ENCODE results near the gene SPRR1B. TPM values are rescaled to one million over a fixed set of nuclear protein-coding genes. Genes with fewer than 3 reads are reported as not detected.

Gene SPRR1B, protein sequence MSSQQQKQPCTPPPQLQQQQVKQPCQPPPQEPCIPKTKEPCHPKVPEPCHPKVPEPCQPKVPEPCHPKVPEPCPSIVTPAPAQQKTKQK
- total RNA-seq (2011; cell fraction: chromatin; rRNA removed; ENCODE audit: low replicate concordance), result not detected in 2 replicates
- total RNA-seq (2011; cell fraction: nucleolus; rRNA removed), result not detected in 2 replicates
- total RNA-seq (2011; cell fraction: nucleoplasm; rRNA removed), result not detected in 2 replicates
- total RNA-seq (2014; rRNA removed), result not detected in 2 replicates
- not detected in 2 replicates for total RNA-seq (2014; rRNA removed; fragmentation: Illumina TruSeq; extraction: Trizol)
- total RNA-seq (2015; rRNA removed; fragmentation: Illumina TruSeq; extraction: Trizol), result not detected in 2 replicates
- not detected in 2 replicates for total RNA-seq (2021)
- not detected in 2 replicates for polyA plus RNA-seq (2011; rRNA removed)
- not detected in 2 replicates for polyA plus RNA-seq (2011; cell fraction: cytosol; rRNA removed)
- not detected in 2 replicates for polyA plus RNA-seq (2011; cell fraction: nucleus; rRNA removed)
- polyA plus RNA-seq (2012), result not detected in 2 replicates
- not detected in 2 replicates for polyA plus RNA-seq (2014; fragmentation: Illumina TruSeq; extraction: Trizol)
- not detected for polyA plus RNA-seq (2014; fragmentation: Nextera tagmentation; extraction: Ambion mirVana)
- not detected in 2 replicates for polyA plus RNA-seq (2014; rRNA removed)
- polyA minus RNA-seq (2011; rRNA and poly(A)+ RNA removed), result not detected in 2 replicates
- not detected in 2 replicates for polyA minus RNA-seq (2011; cell fraction: cytosol; rRNA and poly(A)+ RNA removed)
- polyA minus RNA-seq (2011; cell fraction: nucleus; rRNA and poly(A)+ RNA removed), result not detected in 2 replicates
- not detected for Bru-seq, nascent RNA
- BruChase-seq, experiment 1, labeled RNA remaining after a 2-hour chase, result not detected
- BruChase-seq, experiment 2, labeled RNA remaining after a 6-hour chase, result not detected
- long read RNA-seq, experiment 1, result 0 reads
- long read RNA-seq, experiment 2, result 0 reads
- long read RNA-seq, experiment 3, result 0 reads

DNA sequence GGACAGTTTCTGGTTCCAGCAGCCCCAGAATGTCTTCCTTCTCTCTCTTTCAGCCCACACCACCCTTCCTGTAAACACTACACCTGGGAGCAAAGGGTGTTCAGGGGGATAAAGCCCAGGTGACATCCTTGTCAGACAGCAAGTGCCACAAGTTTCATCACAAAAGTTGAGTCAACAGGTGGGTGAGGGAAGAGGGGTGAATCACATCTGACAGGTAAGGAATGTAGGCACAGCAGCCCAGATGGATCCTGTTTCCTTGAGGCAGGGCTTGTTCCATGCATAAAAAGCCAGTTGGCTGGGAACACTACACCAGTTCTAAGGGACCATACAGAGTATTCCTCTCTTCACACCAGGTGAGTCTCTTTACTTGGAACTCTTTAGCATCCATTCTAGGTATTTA is at the start of gene SPRR1B:
SPRR1B (plus strand) TSS at position 309 of the 400 bp plus-strand sequence. CDS start 1,143 bp downstream, outside the sequence.
- H3K27me3 ChIP-seq (ENCODE audit: control insufficient read depth in 2 of 2, insufficient read depth in 2 of 2, low read length in 2 of 2), result no peaks in the 10 kb centered on the region
- ChIA-PET POLR2A (no interaction called here), CTCF (ENCODE audit: low intra/inter-chr PET ratio) (no interaction called here)
- TF ChIP-seq HMGXB4 (CRISPR knock-in tag; IDR thresholded peaks at IDR 0.05), result no peak
- TF ChIP-seq HNRNPUL1 (IDR thresholded peaks at IDR 0.05; ENCODE audit: low read length), result no peak
- TF ChIP-seq ZBED1 (IDR thresholded peaks at IDR 0.05), result no peak
- TF ChIP-seq ZNF830 (CRISPR knock-in tag; IDR thresholded peaks at IDR 0.05), result no peak
- no peak for TF ChIP-seq YBX1 (IDR thresholded peaks at IDR 0.05)
- no peak for TF ChIP-seq HDGF (IDR thresholded peaks at IDR 0.05)
- TF ChIP-seq, protein P1, sequence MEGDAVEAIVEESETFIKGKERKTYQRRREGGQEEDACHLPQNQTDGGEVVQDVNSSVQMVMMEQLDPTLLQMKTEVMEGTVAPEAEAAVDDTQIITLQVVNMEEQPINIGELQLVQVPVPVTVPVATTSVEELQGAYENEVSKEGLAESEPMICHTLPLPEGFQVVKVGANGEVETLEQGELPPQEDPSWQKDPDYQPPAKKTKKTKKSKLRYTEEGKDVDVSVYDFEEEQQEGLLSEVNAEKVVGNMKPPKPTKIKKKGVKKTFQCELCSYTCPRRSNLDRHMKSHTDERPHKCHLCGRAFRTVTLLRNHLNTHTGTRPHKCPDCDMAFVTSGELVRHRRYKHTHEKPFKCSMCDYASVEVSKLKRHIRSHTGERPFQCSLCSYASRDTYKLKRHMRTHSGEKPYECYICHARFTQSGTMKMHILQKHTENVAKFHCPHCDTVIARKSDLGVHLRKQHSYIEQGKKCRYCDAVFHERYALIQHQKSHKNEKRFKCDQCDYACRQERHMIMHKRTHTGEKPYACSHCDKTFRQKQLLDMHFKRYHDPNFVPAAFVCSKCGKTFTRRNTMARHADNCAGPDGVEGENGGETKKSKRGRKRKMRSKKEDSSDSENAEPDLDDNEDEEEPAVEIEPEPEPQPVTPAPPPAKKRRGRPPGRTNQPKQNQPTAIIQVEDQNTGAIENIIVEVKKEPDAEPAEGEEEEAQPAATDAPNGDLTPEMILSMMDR (IDR thresholded peaks at IDR 0.05 in 2 of 3, conservative IDR thresholded peaks at IDR 0.05 in 1 of 3; ENCODE audit: insufficient read depth in 2 of 3, low read depth in 1 of 3, low read length in 3 of 3), result no peak
- no peak for TF ChIP-seq DDX20 (tag; IDR thresholded peaks at IDR 0.05; ENCODE audit: low read depth)
- no peak within 1 kb of the TSS for H3K4me3 ChIP-seq
- no peaks in the 10 kb centered on the region for H3K4me1 ChIP-seq (replicated peaks in 1 of 2; ENCODE audit: control insufficient read depth in 2 of 2, insufficient read depth in 2 of 2, low read length in 2 of 2)
- H2AFZ ChIP-seq (ENCODE audit: low read depth, low read length), result no peak within 1 kb of the TSS
- DNase-seq (ENCODE audit: extremely low read depth in 1 of 4, low spot score in 3 of 4), result no peak
- H3K4me2 ChIP-seq (ENCODE audit: insufficient read depth, low read length), result no peak within 1 kb of the TSS
- no peaks in the 10 kb centered on the region for H4K20me1 ChIP-seq (replicated peaks; ENCODE audit: control insufficient read depth, insufficient read depth, low read length)
- FAIRE-seq, result no peak
- H3K27ac ChIP-seq (ENCODE audit: extremely low read depth, low read depth, low read length), result no peak within 1 kb of the TSS
- BruUV-seq (replicated peaks), result no TSS peak
- intact Hi-C loops (cut with micrococcal nuclease) (no loop called here), in situ Hi-C loops (cut with MboI) (no loop called here)
- no peak within 1 kb of the TSS for H3K9ac ChIP-seq (ENCODE audit: insufficient read depth in 1 of 2, low read depth in 2 of 2, low read length in 2 of 2)
- H3K9me3 ChIP-seq (replicated peaks; ENCODE audit: control insufficient read depth, insufficient read depth, low read depth, low read length), result no peaks in the 10 kb centered on the region
- no peaks in the 10 kb centered on the region for H3K79me2 ChIP-seq (ENCODE audit: control insufficient read depth, insufficient read depth, low read length)
- H3K36me3 ChIP-seq (ENCODE audit: control insufficient read depth, insufficient read depth, low read length), result no peaks in the 10 kb centered on the region
- H3K9me1 ChIP-seq (ENCODE audit: control insufficient read depth, insufficient read depth, low read length), result no peaks in the 10 kb centered on the region
- ATAC-seq, result no peak
